SU-DHL-6 (cell line): ENCODE measurements around the gene MKRN2.
"Not testable (repeated sequence)": the region's sequence is repeated elsewhere in the genome, so short reads cannot be mapped to it uniquely, and the experiment has no call there.

ENCODE experiments used
- H2AFZ ChIP-seq: fragments of 200-600 bp; sonication (generic); 2 replicates; pipeline ENCODE4 v1.6.1; 2014; ENCODE audit warnings: low read depth, mild to moderate bottlenecking, moderate library complexity, mixed read lengths, antibody characterized with exemption, low read length; ENCODE audit not compliant: severe bottlenecking
- H3F3A ChIP-seq: fragments of 200-600 bp; shearing (Covaris generic); 2 replicates; pipeline ENCODE4 v1.6.0; 2016; ENCODE audit warnings: antibody characterized with exemption, mild to moderate bottlenecking; ENCODE audit not compliant: insufficient read depth
- H3K27ac ChIP-seq: fragments of 200-600 bp; sonication (generic); 2 replicates; pipeline ENCODE4 v1.5.1; 2016; ENCODE audit warnings: low read depth, mild to moderate bottlenecking, low read length, moderate library complexity, mixed read lengths
- H3K27me3 ChIP-seq: fragments of 200-600 bp; sonication (generic), shearing (Covaris generic); 2 replicates; pipeline ENCODE4 v1.6.0; 2014; ENCODE audit warnings: mild to moderate bottlenecking, low read length
- H3K36me3 ChIP-seq: fragments of 200-600 bp; sonication (generic); 2 replicates; pipeline ENCODE4 v1.6.1; 2014; ENCODE audit warnings: mild to moderate bottlenecking, low read length, mixed read lengths
- H3K4me2 ChIP-seq: fragments of 300-600, 200-600 bp; shearing (Covaris generic), sonication (generic); 2 replicates; pipeline ENCODE4 v1.6.0; 2014; ENCODE audit warnings: low read length, low read depth, mild to moderate bottlenecking; ENCODE audit not compliant: poor library complexity, severe bottlenecking
- H3K4me3 ChIP-seq: fragments of 200-600 bp; sonication (generic); 2 replicates; pipeline ENCODE4 v1.5.1; 2014; ENCODE audit warnings: antibody characterized with exemption, low read length, mild to moderate bottlenecking, mixed read lengths; ENCODE audit not compliant: insufficient read depth, poor library complexity, severe bottlenecking
- H3K79me2 ChIP-seq: fragments of 200-600 bp; sonication (generic); 2 replicates; pipeline ENCODE4 v1.6.1; 2014; ENCODE audit warnings: mild to moderate bottlenecking, low read length, moderate library complexity; ENCODE audit not compliant: insufficient read depth
- H3K9ac ChIP-seq: fragments of 200-600 bp; sonication (generic); 2 replicates; pipeline ENCODE4 v1.7.0; 2014; ENCODE audit warnings: mild to moderate bottlenecking, low read length
- H3K9me2 ChIP-seq: fragments of 200-600 bp; sonication (generic); replicated peaks from 2 replicates; pipeline ENCODE4 v1.6.1; 2014; ENCODE audit warnings: low read length; ENCODE audit not compliant: insufficient read depth
- H3K9me3 ChIP-seq: fragments of 200-600 bp; sonication (generic); 2 replicates; pipeline ENCODE4 v1.6.1; 2014; ENCODE audit warnings: low read length, mixed read lengths; ENCODE audit not compliant: insufficient read depth
- H4K20me1 ChIP-seq: fragments of 200-600 bp; sonication (generic); 2 replicates; pipeline ENCODE4 v1.6.1; 2014; ENCODE audit warnings: low read depth, mild to moderate bottlenecking, antibody characterized with exemption, low read length, moderate library complexity, mixed read lengths
- EZH2phosphoT487 ChIP-seq: fragments of 200-600 bp; sonication (generic), shearing (Covaris generic); conservative IDR thresholded peaks from 2 replicates; pipeline ENCODE4 v1.6.1; 2018; ENCODE audit warnings: mild to moderate bottlenecking, antibody characterized with exemption, low read length, moderate library complexity, mixed read lengths
- TF ChIP-seq, protein P1 (sequence below): fragments of 200-600 bp; sonication (generic); IDR thresholded peaks from one replicate; pipeline ENCODE4 v1.5.1; 2017; ENCODE audit warnings: antibody characterized with exemption, mild to moderate bottlenecking, low read length, moderate library complexity; ENCODE audit not compliant: insufficient read depth, poor library complexity, severe bottlenecking

The MKRN2 gene

GRCh38 chr3:12536423-12536822 lies 20.5 kb upstream of the MKRN2 start:
- H4K20me1 ChIP-seq: no peaks in the 10 kb centered on the region
- no peak overlapping the region for H3K4me2 ChIP-seq
- no peaks in the 10 kb centered on the region for H3K79me2 ChIP-seq
- TF ChIP-seq, protein P1, sequence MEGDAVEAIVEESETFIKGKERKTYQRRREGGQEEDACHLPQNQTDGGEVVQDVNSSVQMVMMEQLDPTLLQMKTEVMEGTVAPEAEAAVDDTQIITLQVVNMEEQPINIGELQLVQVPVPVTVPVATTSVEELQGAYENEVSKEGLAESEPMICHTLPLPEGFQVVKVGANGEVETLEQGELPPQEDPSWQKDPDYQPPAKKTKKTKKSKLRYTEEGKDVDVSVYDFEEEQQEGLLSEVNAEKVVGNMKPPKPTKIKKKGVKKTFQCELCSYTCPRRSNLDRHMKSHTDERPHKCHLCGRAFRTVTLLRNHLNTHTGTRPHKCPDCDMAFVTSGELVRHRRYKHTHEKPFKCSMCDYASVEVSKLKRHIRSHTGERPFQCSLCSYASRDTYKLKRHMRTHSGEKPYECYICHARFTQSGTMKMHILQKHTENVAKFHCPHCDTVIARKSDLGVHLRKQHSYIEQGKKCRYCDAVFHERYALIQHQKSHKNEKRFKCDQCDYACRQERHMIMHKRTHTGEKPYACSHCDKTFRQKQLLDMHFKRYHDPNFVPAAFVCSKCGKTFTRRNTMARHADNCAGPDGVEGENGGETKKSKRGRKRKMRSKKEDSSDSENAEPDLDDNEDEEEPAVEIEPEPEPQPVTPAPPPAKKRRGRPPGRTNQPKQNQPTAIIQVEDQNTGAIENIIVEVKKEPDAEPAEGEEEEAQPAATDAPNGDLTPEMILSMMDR: no peak
- H3K9me2 ChIP-seq: no peaks in the 10 kb centered on the region
- no peak overlapping the region for H3K27ac ChIP-seq
- H3F3A ChIP-seq: no peaks in the 10 kb centered on the region
- H3K36me3 ChIP-seq: no peaks in the 10 kb centered on the region
- no peak overlapping the region for H3K9ac ChIP-seq
- no peaks in the 10 kb centered on the region for H3K9me3 ChIP-seq
- H3K27me3 ChIP-seq: no peaks in the 10 kb centered on the region
- no peak overlapping the region for H2AFZ ChIP-seq
- H3K4me3 ChIP-seq: no peak overlapping the region

DNA sequence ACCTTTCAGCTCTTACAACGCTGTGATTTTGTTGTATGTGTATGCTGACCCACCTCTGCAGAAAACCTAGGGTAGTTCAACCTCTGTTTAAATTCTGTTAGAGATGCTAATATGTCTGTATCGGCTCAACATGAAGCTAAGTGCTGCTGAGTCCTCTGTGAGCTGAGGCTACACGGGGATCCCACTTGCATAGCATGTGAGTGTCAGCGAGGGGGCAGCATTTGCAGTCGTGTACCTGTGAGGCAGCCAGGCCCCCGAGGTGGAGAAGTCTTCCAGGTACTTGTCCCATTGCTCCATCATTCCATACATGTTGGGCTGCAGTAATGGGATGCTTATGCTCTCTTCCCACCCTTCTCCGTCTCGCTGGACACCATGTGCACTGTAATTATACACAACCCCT lies 15.3 kb upstream of the MKRN2 start:
- no peaks in the 10 kb centered on the region for H3K36me3 ChIP-seq
- no peak overlapping the region for H2AFZ ChIP-seq
- no peak for TF ChIP-seq EZH2phosphoT487
- TF ChIP-seq, protein P1: no peak
- no peaks in the 10 kb centered on the region for H3K79me2 ChIP-seq
- no peaks in the 10 kb centered on the region for H3K9me2 ChIP-seq
- no peaks in the 10 kb centered on the region for H3K27me3 ChIP-seq
- H3F3A ChIP-seq: no peaks in the 10 kb centered on the region
- no peak overlapping the region for H3K9ac ChIP-seq
- H3K4me2 ChIP-seq: no peak overlapping the region
- no peaks in the 10 kb centered on the region for H4K20me1 ChIP-seq
- no peak overlapping the region for H3K4me3 ChIP-seq
- H3K27ac ChIP-seq: no peak overlapping the region
- no peaks in the 10 kb centered on the region for H3K9me3 ChIP-seq

DNA sequence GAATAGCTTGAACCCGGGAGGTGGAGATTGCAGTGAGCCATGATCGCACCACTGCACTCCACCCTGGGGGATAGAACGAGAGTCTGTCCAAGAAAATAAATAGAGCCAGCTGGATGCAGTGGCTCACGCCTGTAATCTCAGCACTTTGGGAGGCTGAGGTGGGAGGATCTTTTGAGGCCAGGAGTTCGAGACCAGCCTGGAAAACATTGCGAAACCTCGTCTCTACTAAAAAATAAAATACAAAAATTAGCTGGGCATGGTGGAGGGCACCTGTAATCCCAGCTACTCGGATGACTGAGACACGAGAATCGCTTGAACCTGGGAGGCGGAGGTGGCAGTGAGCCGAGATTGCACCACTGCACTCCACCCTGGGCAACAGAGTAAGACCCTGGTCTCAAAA lies 13.4 kb upstream of the MKRN2 start:
- not testable (repeated sequence) for H3K79me2 ChIP-seq, H3K4me2 ChIP-seq, H3F3A ChIP-seq, H3K9ac ChIP-seq, H3K36me3 ChIP-seq, H3K4me3 ChIP-seq, H3K9me2 ChIP-seq, H3K27ac ChIP-seq, H2AFZ ChIP-seq, H4K20me1 ChIP-seq, H3K9me3 ChIP-seq, H3K27me3 ChIP-seq

GRCh38 chr3:12544652-12545472 lies 12.0 kb upstream of the MKRN2 start:
- Histone ChIP-seq H3K9me3 (no peaks in the 10 kb centered on the region), H3K9me2 (no peaks in the 10 kb centered on the region), H3K36me3 (no peaks in the 10 kb centered on the region), H3F3A (no peaks in the 10 kb centered on the region), H3K4me2 (no peak overlapping the region), H3K4me3 (no peak overlapping the region), H2AFZ (no peak overlapping the region), H3K9ac (no peak overlapping the region), H3K27me3 (no peaks in the 10 kb centered on the region), H3K27ac (no peak overlapping the region), H3K79me2 (no peaks in the 10 kb centered on the region), H4K20me1 (no peaks in the 10 kb centered on the region)
- TF ChIP-seq, protein P1: no peak
- TF ChIP-seq EZH2phosphoT487: no peak
